Measurements from ENCODE around the gene RTL5.
"Not testable (repeated sequence)": the region's sequence is repeated elsewhere in the genome, so short reads cannot be mapped to it uniquely, and the experiment has no call there.

Gene RTL5

DNA sequence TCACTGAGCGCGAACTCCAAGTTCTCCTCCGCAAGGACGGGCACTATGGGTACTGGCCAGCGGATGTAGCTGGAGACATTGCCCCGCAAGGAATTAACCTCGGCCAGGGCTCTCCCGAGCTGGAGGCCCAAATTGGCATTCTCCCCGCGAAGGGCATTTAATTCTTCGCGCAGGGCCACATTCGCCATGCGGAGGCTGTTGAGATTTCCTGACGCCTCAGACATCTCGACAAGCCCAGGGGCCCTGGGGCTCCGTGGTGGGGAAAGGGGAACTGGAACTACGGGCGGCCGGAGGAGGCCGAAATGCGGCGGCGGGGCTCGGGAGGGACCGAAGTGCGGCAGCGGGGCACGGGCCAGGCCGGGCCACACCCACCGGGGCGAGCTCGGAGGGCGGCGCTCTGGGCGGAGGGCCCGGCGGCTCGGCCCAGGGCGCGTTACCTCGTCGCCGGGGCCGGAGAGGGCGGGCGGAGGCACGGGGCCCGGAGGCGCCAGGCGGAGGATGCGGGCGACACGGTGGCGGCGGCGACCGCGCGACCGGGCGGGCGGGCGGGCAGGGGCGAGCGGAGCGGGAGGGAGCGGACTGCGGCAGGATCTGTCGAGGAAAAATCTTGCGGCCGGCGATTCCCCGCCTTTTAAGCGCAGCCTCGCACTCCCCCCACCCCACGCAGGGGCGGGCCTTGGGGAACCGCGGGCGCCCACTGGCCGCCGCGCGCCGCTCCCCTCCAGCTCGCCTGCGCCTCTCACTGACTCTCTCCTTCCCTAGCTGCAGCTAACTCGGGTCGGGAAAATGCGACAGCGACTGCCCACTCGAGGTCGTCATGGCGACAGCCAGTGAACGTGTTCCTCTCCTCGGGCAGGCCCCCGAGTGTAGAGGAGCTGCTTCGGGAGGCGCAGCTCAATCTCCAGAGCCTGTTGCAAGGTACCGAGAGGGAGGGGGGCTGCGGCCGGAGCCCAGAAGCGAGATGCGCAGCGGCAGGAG lies at the start of gene RTL5:
RTL5 (minus strand) TSS at position 599 of the 978 bp plus-strand sequence.
- DNase-seq (ENCODE audit: low read depth, low spot score): no peak

DNA sequence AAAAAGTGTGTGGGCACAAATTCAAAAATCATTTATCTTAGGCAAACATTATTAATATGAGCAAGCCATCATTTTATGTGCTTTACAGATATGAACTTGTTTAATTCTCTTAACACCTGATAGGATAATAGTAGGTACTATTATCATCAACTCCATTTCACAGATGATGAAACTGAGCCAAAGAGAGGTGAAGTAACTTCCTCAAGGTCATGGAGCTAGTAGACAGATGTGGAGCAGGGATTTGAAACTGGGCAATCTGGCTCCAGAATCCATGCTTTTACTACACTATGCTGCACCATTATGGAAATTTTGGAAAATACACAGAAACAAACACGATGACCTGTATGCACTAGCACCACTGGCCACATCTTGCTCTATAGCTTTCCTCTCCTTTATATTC lies 48.8 kb upstream of the RTL5 start:
- Histone ChIP-seq H3K9me3 (ENCODE audit: control insufficient read depth, insufficient read depth, low read length) (no peaks in the 10 kb centered on the region), H3K4me3 (ENCODE audit: low read length) (no peak overlapping the region), H3K4me1 (ENCODE audit: control insufficient read depth, insufficient read depth, low read length) (no peaks in the 10 kb centered on the region; the same call in 1 of the 2 replicates), H3K27me3 (ENCODE audit: control insufficient read depth, insufficient read depth, low read length) (no peaks in the 10 kb centered on the region), H3K27ac (ENCODE audit: low read length) (no peak overlapping the region), H3K36me3 (ENCODE audit: control insufficient read depth, insufficient read depth, low read length) (no peaks in the 10 kb centered on the region; the same call in 1 of the 2 replicates)
- DNase-seq (ENCODE audit: low read depth, low spot score): no peak
- no CpG with 5 or more reads among the region's 1 CpG for WGBS (ENCODE audit: insufficient coverage, insufficient read length)

More for the DNA sequence above, at the start of gene RTL5:
- peaks cover 22% of the 10 kb centered on the region for H3K27me3 ChIP-seq (ENCODE audit: control insufficient read depth, insufficient read depth, low read length)
- no peaks in the 10 kb centered on the region for H3K9me3 ChIP-seq (ENCODE audit: control insufficient read depth, insufficient read depth, low read length)
- H3K4me3 ChIP-seq (ENCODE audit: low read length): peak within 1 kb of the TSS; percentile 26; the same call in 1 of the 2 replicates
- H3K27ac ChIP-seq (ENCODE audit: low read length): no peak within 1 kb of the TSS
- no peaks in the 10 kb centered on the region; the same call in 1 of the 2 replicates for H3K4me1 ChIP-seq (ENCODE audit: control insufficient read depth, insufficient read depth, low read length)
- WGBS (ENCODE audit: insufficient coverage, insufficient read length): no CpG with 5 or more reads among the region's 106 CpGs
- H3K36me3 ChIP-seq (ENCODE audit: control insufficient read depth, insufficient read depth, low read length): no peaks in the 10 kb centered on the region

DNA sequence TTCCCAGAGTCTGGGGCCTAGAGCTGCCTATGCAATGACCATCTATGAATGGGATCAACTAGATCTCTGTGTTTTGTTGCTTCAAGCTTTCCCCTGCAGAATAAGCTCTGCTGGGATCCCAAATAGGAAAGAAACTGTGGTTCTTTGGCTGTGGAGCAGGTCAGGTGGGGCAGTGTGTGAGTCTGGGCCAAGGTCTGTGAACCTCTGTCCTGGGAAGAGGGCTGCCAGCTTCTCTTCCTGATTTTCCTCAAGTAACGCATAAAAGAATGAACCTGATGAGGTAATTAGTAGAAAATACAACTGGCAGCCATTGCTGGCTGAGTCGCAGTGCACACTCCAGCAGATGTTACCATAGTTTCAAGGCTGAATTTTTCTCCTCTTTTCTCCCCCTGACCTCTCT lies 45.3 kb upstream of the RTL5 start:
- Histone ChIP-seq H3K4me1 (ENCODE audit: control insufficient read depth, insufficient read depth, low read length) (no peaks in the 10 kb centered on the region), H3K27me3 (ENCODE audit: control insufficient read depth, insufficient read depth, low read length) (no peaks in the 10 kb centered on the region), H3K36me3 (ENCODE audit: control insufficient read depth, insufficient read depth, low read length) (no peaks in the 10 kb centered on the region), H3K4me3 (ENCODE audit: low read length) (no peak overlapping the region), H3K9me3 (ENCODE audit: control insufficient read depth, insufficient read depth, low read length) (no peaks in the 10 kb centered on the region), H3K27ac (ENCODE audit: low read length) (no peak overlapping the region)
- WGBS (ENCODE audit: insufficient coverage, insufficient read length): no CpG with 5 or more reads among the region's 2 CpGs
- no peak for DNase-seq (ENCODE audit: low read depth, low spot score)

DNA sequence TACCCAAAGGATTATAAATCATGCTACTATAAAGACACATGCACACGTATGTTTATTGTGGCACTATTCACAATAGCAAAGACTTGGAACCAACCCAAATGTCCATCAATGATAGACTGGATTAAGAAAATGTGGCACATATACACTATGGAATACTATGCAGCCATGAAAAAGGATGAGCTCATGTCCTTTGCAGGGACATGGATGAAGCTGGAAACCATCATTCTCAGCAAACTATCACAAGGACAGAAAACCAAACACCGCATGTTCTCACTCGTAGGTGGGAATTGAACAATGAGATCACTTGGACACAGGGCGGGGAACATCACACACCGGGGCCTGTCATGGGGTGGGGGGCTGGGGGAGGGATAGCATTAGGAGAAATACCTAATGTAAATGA lies 44.6 kb upstream of the RTL5 start:
- H3K36me3 ChIP-seq (ENCODE audit: control insufficient read depth, insufficient read depth, low read length); H3K27me3 ChIP-seq (ENCODE audit: control insufficient read depth, insufficient read depth, low read length); H3K9me3 ChIP-seq (ENCODE audit: control insufficient read depth, insufficient read depth, low read length); H3K4me1 ChIP-seq (ENCODE audit: control insufficient read depth, insufficient read depth, low read length); H3K4me3 ChIP-seq (ENCODE audit: low read length); DNase-seq (ENCODE audit: low read depth, low spot score); H3K27ac ChIP-seq (ENCODE audit: low read length): not testable (repeated sequence)
- WGBS (ENCODE audit: insufficient coverage, insufficient read length): no CpG with 5 or more reads among the region's 5 CpGs

GRCh38 chrX:72169008-72169728 lies 37.5 kb upstream of the RTL5 start:
- no peak overlapping the region for H3K27ac ChIP-seq (ENCODE audit: low read length)
- no peaks in the 10 kb centered on the region for H3K9me3 ChIP-seq (ENCODE audit: control insufficient read depth, insufficient read depth, low read length)
- no peak for DNase-seq (ENCODE audit: low read depth, low spot score)
- no peaks in the 10 kb centered on the region for H3K4me1 ChIP-seq (ENCODE audit: control insufficient read depth, insufficient read depth, low read length)
- H3K4me3 ChIP-seq (ENCODE audit: low read length): no peak overlapping the region
- H3K27me3 ChIP-seq (ENCODE audit: control insufficient read depth, insufficient read depth, low read length): no peaks in the 10 kb centered on the region
- WGBS (ENCODE audit: insufficient coverage, insufficient read length): no CpG with 5 or more reads among the region's 6 CpGs
- H3K36me3 ChIP-seq (ENCODE audit: control insufficient read depth, insufficient read depth, low read length): no peaks in the 10 kb centered on the region

GRCh38 chrX:72165551-72165950 lies 33.8 kb upstream of the RTL5 start:
- H3K27me3 ChIP-seq (ENCODE audit: control insufficient read depth, insufficient read depth, low read length): no peaks in the 10 kb centered on the region
- no peak overlapping the region for H3K27ac ChIP-seq (ENCODE audit: low read length)
- H3K4me3 ChIP-seq (ENCODE audit: low read length): no peak overlapping the region
- no peaks in the 10 kb centered on the region for H3K9me3 ChIP-seq (ENCODE audit: control insufficient read depth, insufficient read depth, low read length)
- H3K36me3 ChIP-seq (ENCODE audit: control insufficient read depth, insufficient read depth, low read length): no peaks in the 10 kb centered on the region
- no peak for DNase-seq (ENCODE audit: low read depth, low spot score)
- H3K4me1 ChIP-seq (ENCODE audit: control insufficient read depth, insufficient read depth, low read length): no peaks in the 10 kb centered on the region
- WGBS (ENCODE audit: insufficient coverage, insufficient read length): no CpG with 5 or more reads among the region's 4 CpGs

DNA sequence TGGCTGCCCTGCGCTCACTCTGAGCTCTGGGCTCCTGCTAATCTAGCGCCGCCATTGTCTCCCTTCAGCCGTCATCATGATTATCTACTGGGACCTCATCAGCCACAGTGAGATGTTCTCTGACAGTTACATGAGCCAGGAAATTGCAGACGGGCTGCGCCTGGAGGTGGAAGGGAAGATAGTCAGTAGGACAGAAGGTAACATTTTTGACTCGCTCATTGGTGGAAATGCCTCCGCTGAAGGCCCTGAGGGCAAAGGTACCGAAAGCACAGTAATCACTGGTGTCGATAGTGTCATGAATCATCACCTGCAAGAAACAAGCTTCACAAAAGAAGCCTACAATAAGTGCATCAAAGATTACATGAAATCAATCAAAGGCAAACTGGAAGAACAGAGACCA lies 28.1 kb upstream of the RTL5 start:
- Histone ChIP-seq H3K36me3 (ENCODE audit: control insufficient read depth, insufficient read depth, low read length) (no peaks in the 10 kb centered on the region), H3K4me3 (ENCODE audit: low read length) (no peak overlapping the region), H3K27me3 (ENCODE audit: control insufficient read depth, insufficient read depth, low read length) (no peaks in the 10 kb centered on the region), H3K4me1 (ENCODE audit: control insufficient read depth, insufficient read depth, low read length) (no peaks in the 10 kb centered on the region), H3K9me3 (ENCODE audit: control insufficient read depth, insufficient read depth, low read length) (no peaks in the 10 kb centered on the region), H3K27ac (ENCODE audit: low read length) (no peak overlapping the region)
- WGBS (ENCODE audit: insufficient coverage, insufficient read length): no CpG with 5 or more reads among the region's 10 CpGs
- DNase-seq (ENCODE audit: low read depth, low spot score): no peak

DNA sequence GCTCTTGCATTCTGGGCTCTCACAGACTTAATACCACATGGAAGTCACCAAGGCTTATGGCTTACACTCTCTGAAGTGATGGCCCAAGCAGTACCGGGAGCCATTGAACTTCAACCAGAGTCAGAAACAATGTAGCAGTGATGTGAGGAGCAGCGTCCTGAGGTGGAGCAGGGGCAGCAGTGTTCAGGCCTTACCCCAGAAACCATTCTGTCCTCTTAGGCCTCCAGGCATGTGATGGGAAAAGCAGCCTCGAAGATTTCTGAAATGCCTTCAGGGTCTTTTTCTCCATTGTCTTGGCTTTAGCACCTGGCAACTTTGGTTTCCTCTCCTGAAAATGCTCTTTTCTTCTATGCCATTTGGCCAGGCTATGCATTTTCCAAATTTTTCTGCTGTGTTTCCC lies 27.1 kb upstream of the RTL5 start:
- no peak overlapping the region for H3K4me3 ChIP-seq (ENCODE audit: low read length)
- H3K27ac ChIP-seq (ENCODE audit: low read length): no peak overlapping the region
- WGBS (ENCODE audit: insufficient coverage, insufficient read length): no CpG with 5 or more reads among the region's 3 CpGs
- no peaks in the 10 kb centered on the region for H3K27me3 ChIP-seq (ENCODE audit: control insufficient read depth, insufficient read depth, low read length)
- no peaks in the 10 kb centered on the region for H3K36me3 ChIP-seq (ENCODE audit: control insufficient read depth, insufficient read depth, low read length)
- no peaks in the 10 kb centered on the region for H3K4me1 ChIP-seq (ENCODE audit: control insufficient read depth, insufficient read depth, low read length)
- no peak for DNase-seq (ENCODE audit: low read depth, low spot score)
- no peaks in the 10 kb centered on the region for H3K9me3 ChIP-seq (ENCODE audit: control insufficient read depth, insufficient read depth, low read length)

- Histone ChIP-seq H3K27ac (ENCODE audit: low read length) (no peak overlapping the region), H3K4me1 (ENCODE audit: control insufficient read depth, insufficient read depth, low read length) (no peaks in the 10 kb centered on the region), H3K27me3 (ENCODE audit: control insufficient read depth, insufficient read depth, low read length) (no peaks in the 10 kb centered on the region), H3K4me3 (ENCODE audit: low read length) (no peak overlapping the region), H3K36me3 (ENCODE audit: control insufficient read depth, insufficient read depth, low read length) (no peaks in the 10 kb centered on the region), H3K9me3 (ENCODE audit: control insufficient read depth, insufficient read depth, low read length) (no peaks in the 10 kb centered on the region)
- WGBS (ENCODE audit: insufficient coverage, insufficient read length): no CpG with 5 or more reads among the region's 2 CpGs
- DNase-seq (ENCODE audit: low read depth, low spot score): no peak
Observed at GRCh38 chrX:72146527-72146926, 14.8 kb upstream of the RTL5 start.

DNA sequence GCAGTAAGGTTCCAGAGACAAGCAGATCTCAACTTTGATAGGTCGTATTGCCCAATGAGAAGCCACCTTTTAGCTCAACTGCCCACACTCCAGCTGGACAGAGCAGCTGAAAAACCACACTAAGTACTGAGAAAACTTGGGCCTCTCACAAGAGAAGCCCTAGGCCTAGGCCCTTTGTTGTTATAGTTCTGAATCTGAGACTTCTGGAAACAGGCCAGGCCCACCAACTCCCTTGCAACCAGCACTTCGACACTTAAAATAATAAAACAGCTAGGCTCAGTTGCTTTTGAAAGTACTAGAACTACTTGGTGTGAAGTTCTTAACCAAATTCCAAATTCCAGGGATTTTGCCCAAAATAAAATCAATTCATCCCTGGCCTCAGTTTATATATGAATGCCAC lies 13.5 kb upstream of the RTL5 start:
- WGBS (ENCODE audit: insufficient coverage, insufficient read length): no CpG with 5 or more reads among the region's 2 CpGs
- H3K27ac ChIP-seq (ENCODE audit: low read length): no peak overlapping the region
- no peaks in the 10 kb centered on the region for H3K36me3 ChIP-seq (ENCODE audit: control insufficient read depth, insufficient read depth, low read length)
- H3K9me3 ChIP-seq (ENCODE audit: control insufficient read depth, insufficient read depth, low read length): no peaks in the 10 kb centered on the region
- no peaks in the 10 kb centered on the region for H3K4me1 ChIP-seq (ENCODE audit: control insufficient read depth, insufficient read depth, low read length)
- no peak for DNase-seq (ENCODE audit: low read depth, low spot score)
- no peak overlapping the region for H3K4me3 ChIP-seq (ENCODE audit: low read length)
- H3K27me3 ChIP-seq (ENCODE audit: control insufficient read depth, insufficient read depth, low read length): no peaks in the 10 kb centered on the region

All from iPS DF 6.9 (cell line).